K562 (cell line): Measurements from ENCODE around the gene SETD1B. TPM values are rescaled to one million over a fixed set of nuclear protein-coding genes. Genes with fewer than 3 reads are reported as not detected.

Source experiments
- CCAR2 ChIP-seq: fragments of 200-400 bp; formaldehyde crosslinking; IDR thresholded peaks from 2 replicates; pipeline ENCODE4 v1.6.1; 2017; ENCODE audit warnings: mild to moderate bottlenecking, low read depth, low read length
- DLX4 ChIP-seq: fragments of 250-450 bp; sonication (Bioruptor Pico); IDR thresholded peaks from 2 replicates; pipeline ENCODE4 v1.6.1; 2021; ENCODE audit warnings: mild to moderate bottlenecking
- GATA2 ChIP-seq: sonication (generic); formaldehyde crosslinking; IDR thresholded peaks from 2 replicates; pipeline ENCODE4 v1.4.0; 2020; ENCODE audit warnings: mild to moderate bottlenecking, missing genetic modification reagents
- LEF1 ChIP-seq: fragments of 450-650 bp; IDR thresholded peaks from 2 replicates; pipeline ENCODE4 v1.6.1; 2016; ENCODE audit warnings: mild to moderate bottlenecking
- MTF1 ChIP-seq: fragments of 250-450 bp; sonication (Bioruptor Pico); IDR thresholded peaks from 2 replicates; pipeline ENCODE4 v1.9.0; 2021; ENCODE audit warnings: moderate library complexity, mild to moderate bottlenecking, inconsistent platforms, borderline replicate concordance
- PHB ChIP-seq: fragments of 250-450 bp; sonication (Bioruptor Pico); IDR thresholded peaks from 2 replicates; pipeline ENCODE4 v1.5.0; 2021
- PRDM10 ChIP-seq: fragments of 450-650 bp; IDR thresholded peaks from 2 replicates; pipeline ENCODE4 v1.6.1; 2018; ENCODE audit not compliant: partially characterized antibody
- SMARCA4 ChIP-seq: fragments of 450-650 bp; IDR thresholded peaks from 2 replicates; pipeline ENCODE4 v1.6.1; 2016
- ZNF395 ChIP-seq: fragments of 200-800 bp; sonication (Bioruptor generic); IDR thresholded peaks from 2 replicates; pipeline ENCODE4 v1.6.1; 2017; ENCODE audit warnings: missing genetic modification characterization, missing compliant biosample characterization
- polyA plus RNA-seq, 8 experiments: library from polyadenylated mRNA; depleted of rRNA in 4 of 8; stranded (reverse) in 5 of 8; unstranded in 3 of 8; fragments of >200 nt; fragmentation: Nextera tagmentation in 2 of 8; fragmentation: Illumina TruSeq in 1 of 8; extraction: Ambion mirVana in 2 of 8; extraction: Trizol in 1 of 8; gene quantifications; 2 replicates each; pipeline versions ENCODE4 v1.2.1 to v1.2.3, GENCODE V29; 2011 to 2014; ENCODE audit warnings: inconsistent platforms in 1 of 8, missing spikeins in 1 of 8
- total RNA-seq, 7 experiments: library from RNA; depleted of rRNA in 6 of 7; stranded (reverse); fragments of >200 nt in 6 of 7; fragmentation: Illumina TruSeq in 2 of 7; extraction: Trizol in 2 of 7; gene quantifications; 2 replicates each; pipeline versions ENCODE4 v1.2.1 to v1.2.3, GENCODE V29; 2011 to 2021; ENCODE audit warnings: low replicate concordance in 1 of 7
- TF ChIP-seq, protein P1 (sequence below): fragments of 200-600 bp; sonication (generic); IDR thresholded peaks from one replicate; pipeline ENCODE4 v1.6.1; 2012; ENCODE audit warnings: mild to moderate bottlenecking, low read depth, low read length, inconsistent platforms
- TF ChIP-seq, protein P2 (sequence below): fragments of 250-450 bp; sonication (Bioruptor Pico); IDR thresholded peaks from 2 replicates; pipeline ENCODE4 v1.9.0; 2021; ENCODE audit warnings: mild to moderate bottlenecking

The SETD1B gene
- total and polyA plus RNA-seq, 9 of the 15 experiments (the other 6 are each of a cell fraction or from before 2014, with no cell fraction given) = 0.48 to 26.6 (median 2.3) TPM

DNA sequence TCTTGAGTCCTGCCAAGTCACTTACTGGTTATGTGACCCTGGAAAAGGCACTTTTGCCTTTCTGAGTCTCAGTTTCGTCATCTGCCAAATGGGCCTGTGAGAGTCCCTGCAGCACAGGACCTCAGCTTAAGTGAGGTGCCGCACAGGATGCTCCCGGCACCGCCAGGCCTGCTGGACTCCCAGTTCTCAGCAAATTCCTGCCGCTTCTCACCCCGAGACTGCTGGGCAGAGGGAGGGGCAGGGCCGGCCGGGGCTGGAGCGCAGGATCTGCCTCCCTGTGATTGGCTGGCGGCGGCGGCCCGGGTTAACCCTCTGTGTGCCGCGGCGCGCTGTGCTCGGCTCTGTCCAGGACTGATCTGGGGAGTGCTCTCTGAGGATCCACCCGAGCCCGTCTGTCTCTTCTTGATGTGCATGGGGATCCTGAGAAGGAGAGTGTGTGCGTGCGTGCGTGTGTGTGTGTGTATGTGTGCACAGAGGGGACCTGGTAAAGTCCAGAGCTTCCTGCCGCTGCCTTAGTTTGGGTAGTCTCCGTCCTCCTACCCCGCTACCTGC lies 8.6 kb downstream of the SETD1B start (continued):
- TF ChIP-seq, protein P1, sequence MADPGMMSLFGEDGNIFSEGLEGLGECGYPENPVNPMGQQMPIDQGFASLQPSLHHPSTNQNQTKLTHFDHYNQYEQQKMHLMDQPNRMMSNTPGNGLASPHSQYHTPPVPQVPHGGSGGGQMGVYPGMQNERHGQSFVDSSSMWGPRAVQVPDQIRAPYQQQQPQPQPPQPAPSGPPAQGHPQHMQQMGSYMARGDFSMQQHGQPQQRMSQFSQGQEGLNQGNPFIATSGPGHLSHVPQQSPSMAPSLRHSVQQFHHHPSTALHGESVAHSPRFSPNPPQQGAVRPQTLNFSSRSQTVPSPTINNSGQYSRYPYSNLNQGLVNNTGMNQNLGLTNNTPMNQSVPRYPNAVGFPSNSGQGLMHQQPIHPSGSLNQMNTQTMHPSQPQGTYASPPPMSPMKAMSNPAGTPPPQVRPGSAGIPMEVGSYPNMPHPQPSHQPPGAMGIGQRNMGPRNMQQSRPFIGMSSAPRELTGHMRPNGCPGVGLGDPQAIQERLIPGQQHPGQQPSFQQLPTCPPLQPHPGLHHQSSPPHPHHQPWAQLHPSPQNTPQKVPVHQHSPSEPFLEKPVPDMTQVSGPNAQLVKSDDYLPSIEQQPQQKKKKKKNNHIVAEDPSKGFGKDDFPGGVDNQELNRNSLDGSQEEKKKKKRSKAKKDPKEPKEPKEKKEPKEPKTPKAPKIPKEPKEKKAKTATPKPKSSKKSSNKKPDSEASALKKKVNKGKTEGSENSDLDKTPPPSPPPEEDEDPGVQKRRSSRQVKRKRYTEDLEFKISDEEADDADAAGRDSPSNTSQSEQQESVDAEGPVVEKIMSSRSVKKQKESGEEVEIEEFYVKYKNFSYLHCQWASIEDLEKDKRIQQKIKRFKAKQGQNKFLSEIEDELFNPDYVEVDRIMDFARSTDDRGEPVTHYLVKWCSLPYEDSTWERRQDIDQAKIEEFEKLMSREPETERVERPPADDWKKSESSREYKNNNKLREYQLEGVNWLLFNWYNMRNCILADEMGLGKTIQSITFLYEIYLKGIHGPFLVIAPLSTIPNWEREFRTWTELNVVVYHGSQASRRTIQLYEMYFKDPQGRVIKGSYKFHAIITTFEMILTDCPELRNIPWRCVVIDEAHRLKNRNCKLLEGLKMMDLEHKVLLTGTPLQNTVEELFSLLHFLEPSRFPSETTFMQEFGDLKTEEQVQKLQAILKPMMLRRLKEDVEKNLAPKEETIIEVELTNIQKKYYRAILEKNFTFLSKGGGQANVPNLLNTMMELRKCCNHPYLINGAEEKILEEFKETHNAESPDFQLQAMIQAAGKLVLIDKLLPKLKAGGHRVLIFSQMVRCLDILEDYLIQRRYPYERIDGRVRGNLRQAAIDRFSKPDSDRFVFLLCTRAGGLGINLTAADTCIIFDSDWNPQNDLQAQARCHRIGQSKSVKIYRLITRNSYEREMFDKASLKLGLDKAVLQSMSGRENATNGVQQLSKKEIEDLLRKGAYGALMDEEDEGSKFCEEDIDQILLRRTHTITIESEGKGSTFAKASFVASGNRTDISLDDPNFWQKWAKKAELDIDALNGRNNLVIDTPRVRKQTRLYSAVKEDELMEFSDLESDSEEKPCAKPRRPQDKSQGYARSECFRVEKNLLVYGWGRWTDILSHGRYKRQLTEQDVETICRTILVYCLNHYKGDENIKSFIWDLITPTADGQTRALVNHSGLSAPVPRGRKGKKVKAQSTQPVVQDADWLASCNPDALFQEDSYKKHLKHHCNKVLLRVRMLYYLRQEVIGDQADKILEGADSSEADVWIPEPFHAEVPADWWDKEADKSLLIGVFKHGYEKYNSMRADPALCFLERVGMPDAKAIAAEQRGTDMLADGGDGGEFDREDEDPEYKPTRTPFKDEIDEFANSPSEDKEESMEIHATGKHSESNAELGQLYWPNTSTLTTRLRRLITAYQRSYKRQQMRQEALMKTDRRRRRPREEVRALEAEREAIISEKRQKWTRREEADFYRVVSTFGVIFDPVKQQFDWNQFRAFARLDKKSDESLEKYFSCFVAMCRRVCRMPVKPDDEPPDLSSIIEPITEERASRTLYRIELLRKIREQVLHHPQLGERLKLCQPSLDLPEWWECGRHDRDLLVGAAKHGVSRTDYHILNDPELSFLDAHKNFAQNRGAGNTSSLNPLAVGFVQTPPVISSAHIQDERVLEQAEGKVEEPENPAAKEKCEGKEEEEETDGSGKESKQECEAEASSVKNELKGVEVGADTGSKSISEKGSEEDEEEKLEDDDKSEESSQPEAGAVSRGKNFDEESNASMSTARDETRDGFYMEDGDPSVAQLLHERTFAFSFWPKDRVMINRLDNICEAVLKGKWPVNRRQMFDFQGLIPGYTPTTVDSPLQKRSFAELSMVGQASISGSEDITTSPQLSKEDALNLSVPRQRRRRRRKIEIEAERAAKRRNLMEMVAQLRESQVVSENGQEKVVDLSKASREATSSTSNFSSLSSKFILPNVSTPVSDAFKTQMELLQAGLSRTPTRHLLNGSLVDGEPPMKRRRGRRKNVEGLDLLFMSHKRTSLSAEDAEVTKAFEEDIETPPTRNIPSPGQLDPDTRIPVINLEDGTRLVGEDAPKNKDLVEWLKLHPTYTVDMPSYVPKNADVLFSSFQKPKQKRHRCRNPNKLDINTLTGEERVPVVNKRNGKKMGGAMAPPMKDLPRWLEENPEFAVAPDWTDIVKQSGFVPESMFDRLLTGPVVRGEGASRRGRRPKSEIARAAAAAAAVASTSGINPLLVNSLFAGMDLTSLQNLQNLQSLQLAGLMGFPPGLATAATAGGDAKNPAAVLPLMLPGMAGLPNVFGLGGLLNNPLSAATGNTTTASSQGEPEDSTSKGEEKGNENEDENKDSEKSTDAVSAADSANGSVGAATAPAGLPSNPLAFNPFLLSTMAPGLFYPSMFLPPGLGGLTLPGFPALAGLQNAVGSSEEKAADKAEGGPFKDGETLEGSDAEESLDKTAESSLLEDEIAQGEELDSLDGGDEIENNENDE = no peak
- TF ChIP-seq, protein P2, sequence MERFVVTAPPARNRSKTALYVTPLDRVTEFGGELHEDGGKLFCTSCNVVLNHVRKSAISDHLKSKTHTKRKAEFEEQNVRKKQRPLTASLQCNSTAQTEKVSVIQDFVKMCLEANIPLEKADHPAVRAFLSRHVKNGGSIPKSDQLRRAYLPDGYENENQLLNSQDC (CRISPR knock-in tag) = no peak
- TF ChIP-seq CCAR2 (no peak), GATA2 (CRISPR knock-in tag) (no peak), SMARCA4 (no peak), MTF1 (CRISPR knock-in tag) (no peak), PHB (CRISPR knock-in tag) (no peak), ZNF395 (CRISPR knock-in tag) (no peak), LEF1 (no peak), DLX4 (CRISPR knock-in tag) (no peak), PRDM10 (no peak)
